Body of pancreas (tissue), 4 donors: ENCODE data around the gene ZNF189.

Experiments used
- CTCF ChIP-seq, 7 experiments: fragments of 450-650 bp in 4 of 7; fragments of 200-600 bp in 3 of 7; sonication (generic) in 3 of 7; IDR thresholded peaks; one replicate each; pipeline ENCODE4 v1.5.1; 2016 to 2019; ENCODE audit warnings: antibody characterized with exemption in 7 of 7
- POLR2A ChIP-seq, 3 donors: fragments of 450-650 bp; IDR thresholded peaks; one replicate each; pipeline ENCODE4 v1.6.1; 2016; ENCODE audit warnings: antibody characterized with exemption in 3 of 3, mild to moderate bottlenecking in 2 of 3

- no peak for TF ChIP-seq CTCF (IDR thresholded peaks at IDR 0.05)
- no peak for TF ChIP-seq POLR2A (IDR thresholded peaks at IDR 0.05)
These were observed 43.6 kb upstream of the ZNF189 start for GRCh38 chr9:101354765-101355708.
